ENCODE data around the gene C16orf87. TPM values are rescaled to one million over a fixed set of nuclear protein-coding genes. Genes with fewer than 3 reads are reported as not detected.

Gene C16orf87
- total RNA-seq, 4 donors from 2014 or later = 4.1 to 5.9 (median 5.3) TPM

- 90 to 92% methylated on average over 4 of the region's 4 CpGs for WGBS, 2 donors
- no peak for DNase-seq (ENCODE audit: low spot score in 2 of 2)
- Histone ChIP-seq H3K9me3 (no peaks in the 10 kb centered on the region), H3K27me3 (no peaks in the 10 kb centered on the region), H3K36me3 (no peaks in the 10 kb centered on the region), H3K27ac (no peak overlapping the region), H3K4me1 (no peaks in the 10 kb centered on the region), H3K4me3 (no peak overlapping the region)
- TF ChIP-seq CTCF (IDR thresholded peaks at IDR 0.05) (no peak), POLR2A (IDR thresholded peaks at IDR 0.05) (no peak), EP300 (IDR thresholded peaks at IDR 0.05) (no peak)
These were observed 55.8 kb downstream of the C16orf87 start for GRCh38 chr16:46775214-46775613.

GRCh38 chr16:46774743-46775177, 56.2 kb downstream of the C16orf87 start:
- Histone ChIP-seq H3K27me3 (no peaks in the 10 kb centered on the region), H3K4me1 (no peaks in the 10 kb centered on the region), H3K27ac (no peak overlapping the region), H3K36me3 (no peaks in the 10 kb centered on the region), H3K9me3 (no peaks in the 10 kb centered on the region), H3K4me3 (no peak overlapping the region)
- TF ChIP-seq POLR2A (IDR thresholded peaks at IDR 0.05) (no peak), CTCF (IDR thresholded peaks at IDR 0.05) (no peak), EP300 (IDR thresholded peaks at IDR 0.05) (no peak)
- no peak for DNase-seq (ENCODE audit: low spot score in 2 of 2)
- 61 to 76% methylated on average over 3 of the region's 3 CpGs for WGBS, 2 donors

GRCh38 chr16:46772463-46772862, 58.5 kb downstream of the C16orf87 start:
- H3K36me3 ChIP-seq = no peaks in the 10 kb centered on the region
- WGBS, 2 donors = 74 to 83% methylated on average over 4 of the region's 4 CpGs
- H3K4me1 ChIP-seq = no peaks in the 10 kb centered on the region
- H3K9me3 ChIP-seq = no peaks in the 10 kb centered on the region
- TF ChIP-seq EP300 (IDR thresholded peaks at IDR 0.05) (no peak), POLR2A (IDR thresholded peaks at IDR 0.05) (no peak), CTCF (IDR thresholded peaks at IDR 0.05) (no peak)
- no peak for DNase-seq (ENCODE audit: low spot score in 2 of 2)
- H3K4me3 ChIP-seq = no peak overlapping the region
- no peaks in the 10 kb centered on the region for H3K27me3 ChIP-seq
- no peak overlapping the region for H3K27ac ChIP-seq

GRCh38 chr16:46768809-46769208, 62.2 kb downstream of the C16orf87 start:
- DNase-seq (ENCODE audit: low spot score in 2 of 2) = no peak
- Histone ChIP-seq H3K4me3 (no peak overlapping the region), H3K27me3 (no peaks in the 10 kb centered on the region), H3K4me1 (no peaks in the 10 kb centered on the region), H3K27ac (no peak overlapping the region), H3K9me3 (no peaks in the 10 kb centered on the region), H3K36me3 (no peaks in the 10 kb centered on the region)
- TF ChIP-seq POLR2A (IDR thresholded peaks at IDR 0.05) = no peak
- TF ChIP-seq CTCF (IDR thresholded peaks at IDR 0.05) = no peak
- no peak for TF ChIP-seq EP300 (IDR thresholded peaks at IDR 0.05)
- WGBS, 2 donors = 79 to 89% methylated on average over 8 of the region's 8 CpGs

- 72 to 73% methylated on average over 7 of the region's 7 CpGs for WGBS, 2 donors
- no peak for DNase-seq (ENCODE audit: low spot score in 2 of 2)
- no peaks in the 10 kb centered on the region for H3K27me3 ChIP-seq
- TF ChIP-seq CTCF (IDR thresholded peaks at IDR 0.05) (no peak), EP300 (IDR thresholded peaks at IDR 0.05) (no peak), POLR2A (IDR thresholded peaks at IDR 0.05) (no peak)
- no peak overlapping the region for H3K4me3 ChIP-seq
- H3K9me3 ChIP-seq = no peaks in the 10 kb centered on the region
- H3K27ac ChIP-seq = no peak overlapping the region
- H3K4me1 ChIP-seq = no peaks in the 10 kb centered on the region
- no peaks in the 10 kb centered on the region for H3K36me3 ChIP-seq
These were observed 65.9 kb downstream of the C16orf87 start for GRCh38 chr16:46765050-46765449.

All from tibial nerve (tissue), 4 donors.